GM08714 (cell line): Measurements from ENCODE around the gene MAPK1.
"Not testable (repeated sequence)": the region's sequence is repeated elsewhere in the genome, so short reads cannot be mapped to it uniquely, and the experiment has no call there.

Experiments
- H3K4me3 ChIP-seq: fragments of 200-500 bp; sonication (Bioruptor generic); 2 replicates; pipeline ENCODE4 v1.5.1; 2014; ENCODE audit warnings: mild to moderate bottlenecking, low read length, inconsistent platforms
- ZNF274 ChIP-seq: IDR thresholded peaks from 2 replicates; pipeline ENCODE4 v1.6.1; 2012; ENCODE audit warnings: mild to moderate bottlenecking, low read depth, low read length

Gene MAPK1

GRCh38 chr22:21807544-21808529, 59.6 kb downstream of the MAPK1 start:
- no peak for TF ChIP-seq ZNF274
- H3K4me3 ChIP-seq, result no peak overlapping the region

GRCh38 chr22:21805325-21805724, 62.1 kb downstream of the MAPK1 start:
- H3K4me3 ChIP-seq, result not testable (repeated sequence)

- TF ChIP-seq ZNF274, result no peak
These were observed 63.6 kb downstream of the MAPK1 start for GRCh38 chr22:21803811-21804249.

GRCh38 chr22:21802673-21803072, 64.8 kb downstream of the MAPK1 start:
- no peak for TF ChIP-seq ZNF274

More at GRCh38 chr22:21803811-21804249, 63.6 kb downstream of the MAPK1 start:
- H3K4me3 ChIP-seq, result no peak overlapping the region

GRCh38 chr22:21802056-21802455, 65.4 kb downstream of the MAPK1 start:
- no peak for TF ChIP-seq ZNF274
- no peak overlapping the region for H3K4me3 ChIP-seq

More at GRCh38 chr22:21802673-21803072, 64.8 kb downstream of the MAPK1 start:
- H3K4me3 ChIP-seq, result no peak overlapping the region

- H3K4me3 ChIP-seq, result not testable (repeated sequence)
These were observed 66.2 kb downstream of the MAPK1 start for GRCh38 chr22:21801304-21801644.

GRCh38 chr22:21800552-21801303, 66.7 kb downstream of the MAPK1 start:
- H3K4me3 ChIP-seq, result no peak overlapping the region
- TF ChIP-seq ZNF274, result no peak

GRCh38 chr22:21797444-21798221, 69.8 kb downstream of the MAPK1 start:
- no peak overlapping the region for H3K4me3 ChIP-seq
- TF ChIP-seq ZNF274, result no peak

GRCh38 chr22:21796863-21797262, 70.6 kb downstream of the MAPK1 start:
- no peak overlapping the region for H3K4me3 ChIP-seq
- TF ChIP-seq ZNF274, result no peak

- TF ChIP-seq ZNF274, result no peak
- H3K4me3 ChIP-seq, result no peak overlapping the region
These were observed 71.2 kb downstream of the MAPK1 start for GRCh38 chr22:21796231-21796630.

GRCh38 chr22:21793716-21794115, 73.7 kb downstream of the MAPK1 start:
- not testable (repeated sequence) for H3K4me3 ChIP-seq

- H3K4me3 ChIP-seq, result no peak overlapping the region
- no peak for TF ChIP-seq ZNF274
These were observed 75.5 kb downstream of the MAPK1 start for GRCh38 chr22:21791635-21792625.

GRCh38 chr22:21790849-21791610, 76.4 kb downstream of the MAPK1 start:
- not testable (repeated sequence) for H3K4me3 ChIP-seq
